ENCODE data around the gene TSEN2. TPM values are rescaled to one million over a fixed set of nuclear protein-coding genes. Genes with fewer than 3 reads are reported as not detected.
A peak's percentile ranks its signal among the peaks of the same experiment; 100 is the strongest.

Gene TSEN2
- total RNA-seq, 6 donors from 2014 or later = 14.6 to 27.2 (median 20.1) TPM

GRCh38 chr3:12458901-12459300 is 25.4 kb upstream of the TSEN2 start:
- Histone ChIP-seq H3K27me3 (no peaks in the 10 kb centered on the region), H3K4me3 (no peak overlapping the region), H3K9me3 (no peaks in the 10 kb centered on the region), H3K4me1 (peaks cover 3 to 10% (median 8%) of the 10 kb centered on the region in 4 donors), H3K36me3 (no peaks in the 10 kb centered on the region), H3K27ac (peak overlapping the region in 1 of 4 donors; percentile 20)
- 15 to 63% methylated on average over 4 to 8 of the region's 8 CpGs for WGBS, 2 donors
- TF ChIP-seq POLR2A (IDR thresholded peaks at IDR 0.05) = no peak
- TF ChIP-seq EP300 (IDR thresholded peaks at IDR 0.05) = peak in 1 of 4 donors; percentile 72
- peak in 1 of 2 donors; percentile 34 for TF ChIP-seq POLR2AphosphoS5 (IDR thresholded peaks at IDR 0.05)
- DNase-seq (peak; percentile 74 to 82), ATAC-seq (ENCODE audit: low FRiP score in 2 of 2) (peak; percentile 70 to 73)

GRCh38 chr3:12460127-12460526 is 24.2 kb upstream of the TSEN2 start:
- 87 to 92% methylated on average over 3 of the region's 3 CpGs for WGBS, 2 donors
- Histone ChIP-seq H3K27me3 (no peaks in the 10 kb centered on the region), H3K4me3 (no peak overlapping the region), H3K36me3 (no peaks in the 10 kb centered on the region), H3K27ac (peak overlapping the region in 1 of 4 donors; percentile 55), H3K4me1 (peaks cover 3 to 10% (median 8%) of the 10 kb centered on the region in 4 donors), H3K9me3 (no peaks in the 10 kb centered on the region)
- DNase-seq (no peak), ATAC-seq (ENCODE audit: low FRiP score in 2 of 2) (no peak)
- TF ChIP-seq POLR2AphosphoS5 (IDR thresholded peaks at IDR 0.05) (no peak), CTCF (IDR thresholded peaks at IDR 0.05) (no peak), EP300 (IDR thresholded peaks at IDR 0.05) (no peak), POLR2A (IDR thresholded peaks at IDR 0.05) (no peak)

GRCh38 chr3:12461097-12461649 is 23.1 kb upstream of the TSEN2 start:
- H3K36me3 ChIP-seq = no peaks in the 10 kb centered on the region
- TF ChIP-seq POLR2A (IDR thresholded peaks at IDR 0.05) = no peak
- no peak for TF ChIP-seq CTCF (IDR thresholded peaks at IDR 0.05)
- TF ChIP-seq POLR2AphosphoS5 (IDR thresholded peaks at IDR 0.05) = no peak
- TF ChIP-seq EP300 (IDR thresholded peaks at IDR 0.05) = no peak
- peaks cover 3 to 10% (median 8%) of the 10 kb centered on the region in 4 donors for H3K4me1 ChIP-seq
- ATAC-seq (ENCODE audit: low FRiP score in 2 of 2) (no peak), DNase-seq (no peak)
- peak overlapping the region in 1 of 4 donors; percentile 76 for H3K27ac ChIP-seq
- 91% methylated on average over 7 of the region's 7 CpGs for WGBS, 2 donors
- no peaks in the 10 kb centered on the region for H3K9me3 ChIP-seq
- no peak overlapping the region for H3K4me3 ChIP-seq
- no peaks in the 10 kb centered on the region for H3K27me3 ChIP-seq

- no peak overlapping the region for H3K4me3 ChIP-seq
- no peak for TF ChIP-seq CTCF (IDR thresholded peaks at IDR 0.05)
- peak in 1 of 4 donors; percentile 31 for TF ChIP-seq EP300 (IDR thresholded peaks at IDR 0.05)
- peak in 1 of 2 donors; percentile 22 for TF ChIP-seq POLR2AphosphoS5 (IDR thresholded peaks at IDR 0.05)
- no peaks in the 10 kb centered on the region for H3K27me3 ChIP-seq
- peak in 1 of 2 donors; percentile 48 for DNase-seq
- peaks cover 3 to 10% (median 8%) of the 10 kb centered on the region in 4 donors for H3K4me1 ChIP-seq
- 46 to 47% methylated on average over 7 to 9 of the region's 9 CpGs for WGBS, 2 donors
- no peaks in the 10 kb centered on the region for H3K9me3 ChIP-seq
- ATAC-seq (ENCODE audit: low FRiP score in 2 of 2) = peak; percentile 16 to 17
- no peaks in the 10 kb centered on the region for H3K36me3 ChIP-seq
- peak overlapping the region; percentile 1 to 76 (median 50) for H3K27ac ChIP-seq
These were observed 21.9 kb upstream of the TSEN2 start for GRCh38 chr3:12462159-12462947.

GRCh38 chr3:12463686-12464085 is 20.6 kb upstream of the TSEN2 start:
- no peak for ATAC-seq (ENCODE audit: low FRiP score in 2 of 2)
- DNase-seq = no peak
- Histone ChIP-seq H3K4me3 (no peak overlapping the region), H3K36me3 (no peaks in the 10 kb centered on the region), H3K27ac (peak overlapping the region in 1 of 4 donors; percentile 76), H3K27me3 (no peaks in the 10 kb centered on the region), H3K4me1 (peaks cover 3 to 10% (median 8%) of the 10 kb centered on the region in 4 donors), H3K9me3 (no peaks in the 10 kb centered on the region)
- WGBS, 2 donors = 61 to 92% methylated on average over 1 of the region's 1 CpG
- TF ChIP-seq POLR2A (IDR thresholded peaks at IDR 0.05) (no peak), POLR2AphosphoS5 (IDR thresholded peaks at IDR 0.05) (no peak), EP300 (IDR thresholded peaks at IDR 0.05) (no peak), CTCF (IDR thresholded peaks at IDR 0.05) (no peak)
